Kidney (tissue), 14 donors: ENCODE measurements around the gene TCERG1L. TPM values are rescaled to one million over a fixed set of nuclear protein-coding genes. Genes with fewer than 3 reads are reported as not detected.

Experiments used
- DNase-seq, 5 donors: peaks; one replicate each; pipeline ENCODE4 v3.0.0-alpha.2; 2013 to 2020
- FAIRE-seq: peaks from 2 replicates; lab custom pipeline; 2012; peaks lifted over from hg19 to GRCh38; lab: Jason Lieb, UNC
- H3K27ac ChIP-seq, 2 donors: one replicate each; pipeline ENCODE4 v1.7.0; 2013; ENCODE audit warnings: low read depth in 2 of 2, low read length in 2 of 2, inconsistent platforms in 1 of 2
- H3K27me3 ChIP-seq: one replicate; pipeline ENCODE4 v1.7.1; 2013; ENCODE audit warnings: low read length, inconsistent platforms; ENCODE audit not compliant: control insufficient read depth, insufficient read depth
- H3K36me3 ChIP-seq, 3 donors: one replicate each; pipeline versions ENCODE4 v1.7.0 to v1.7.1; 2013; ENCODE audit warnings: low read length in 3 of 3, control low read depth in 1 of 3, inconsistent platforms in 1 of 3; ENCODE audit not compliant: insufficient read depth in 3 of 3, control insufficient read depth in 2 of 3
- H3K4me1 ChIP-seq, 3 donors: one replicate each; pipeline versions ENCODE4 v1.7.0 to v1.7.1; 2013; ENCODE audit warnings: low read length in 3 of 3, inconsistent platforms in 1 of 3, low read depth in 1 of 3; ENCODE audit not compliant: control insufficient read depth in 2 of 3, insufficient read depth in 2 of 3
- H3K4me3 ChIP-seq, 3 donors: one replicate each; pipeline versions ENCODE4 v1.7.0 to v1.8.1; 2013; ENCODE audit warnings: low read length in 3 of 3, control low read depth in 1 of 3, inconsistent platforms in 1 of 3
- H3K9ac ChIP-seq, 3 donors: one replicate each; pipeline versions ENCODE4 v1.7.0 to v1.7.1; 2013; ENCODE audit warnings: low read length in 3 of 3, control low read depth in 1 of 3, inconsistent platforms in 1 of 3
- H3K9me3 ChIP-seq, 3 donors: one replicate each; pipeline versions ENCODE4 v1.7.0 to v1.7.1; 2013; ENCODE audit warnings: low read length in 3 of 3, control low read depth in 1 of 3, inconsistent platforms in 1 of 3; ENCODE audit not compliant: control insufficient read depth in 2 of 3, insufficient read depth in 1 of 3
- intact Hi-C: fragments of 100-400 bp; cut with DNase I; formaldehyde crosslinking; loops from one replicate; pipeline ENCODE4 v1.11.1; 2022
- polyA plus RNA-seq: library from polyadenylated mRNA; stranded (reverse); fragments of 350-450 nt; fragmentation: Illumina TruSeq; extraction: RNeasy Lipid Tissue Mini Kit (QIAGEN cat#74804); gene quantifications from one replicate; pipeline ENCODE4 v1.2.3, GENCODE V29; 2014; ENCODE audit warnings: low read depth, low replicate concordance; ENCODE audit not compliant: insufficient read depth
- total RNA-seq: library from RNA; stranded (reverse); fragmentation: NEBNext Ultra II Directional; extraction: Animal tissue kit (Norgen Biotek cat#: 25700); gene quantifications from one replicate; pipeline ENCODE4 v1.2.1, GENCODE V29; 2021
- TF ChIP-seq, protein P1 (sequence below): IDR thresholded peaks from 3 replicates; pipeline ENCODE4 v1.5.1; 2012; ENCODE audit warnings: mild to moderate bottlenecking, moderate library complexity, borderline replicate concordance; ENCODE audit not compliant: insufficient read depth; ENCODE audit errors: extremely low read depth
- donor health status: control.
- donor health status: control.
- donor health status: control.
- donor health status: control.
- donor health status: control.
- donor health status: DM: yes; HTN: yes; CAD: no.
- donor health status: Normal renal cell carcinoma (clear cell type).

TCERG1L gene
- total and polyA plus RNA-seq, 2 donors from 2014 or later: not detected

DNA sequence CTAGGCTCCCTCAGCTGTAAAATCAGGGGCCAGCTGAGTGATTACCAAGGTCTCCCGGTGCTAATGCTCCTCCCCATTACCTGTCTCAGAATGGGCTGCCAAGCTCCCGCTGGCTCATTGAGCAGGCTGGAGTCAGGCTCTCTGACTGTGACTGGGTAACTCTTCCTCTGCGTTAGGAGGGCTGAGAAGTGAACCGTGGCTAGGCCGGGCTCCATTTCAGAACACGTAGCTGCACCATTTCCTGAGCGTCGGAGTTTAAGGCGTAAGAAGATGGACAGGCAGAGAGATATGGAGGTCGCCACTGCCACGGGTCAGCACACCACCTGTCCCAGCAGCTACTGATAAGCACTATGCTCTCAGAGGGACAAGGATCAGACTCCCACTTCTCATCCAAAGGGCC, 250.3 kb downstream of the TCERG1L start:
- H3K27ac ChIP-seq: no peak overlapping the region
- H3K27me3 ChIP-seq: no peaks in the 10 kb centered on the region
- H3K9me3 ChIP-seq: no peaks in the 10 kb centered on the region
- intact Hi-C loops: no loop called here
- TF ChIP-seq, protein P1, sequence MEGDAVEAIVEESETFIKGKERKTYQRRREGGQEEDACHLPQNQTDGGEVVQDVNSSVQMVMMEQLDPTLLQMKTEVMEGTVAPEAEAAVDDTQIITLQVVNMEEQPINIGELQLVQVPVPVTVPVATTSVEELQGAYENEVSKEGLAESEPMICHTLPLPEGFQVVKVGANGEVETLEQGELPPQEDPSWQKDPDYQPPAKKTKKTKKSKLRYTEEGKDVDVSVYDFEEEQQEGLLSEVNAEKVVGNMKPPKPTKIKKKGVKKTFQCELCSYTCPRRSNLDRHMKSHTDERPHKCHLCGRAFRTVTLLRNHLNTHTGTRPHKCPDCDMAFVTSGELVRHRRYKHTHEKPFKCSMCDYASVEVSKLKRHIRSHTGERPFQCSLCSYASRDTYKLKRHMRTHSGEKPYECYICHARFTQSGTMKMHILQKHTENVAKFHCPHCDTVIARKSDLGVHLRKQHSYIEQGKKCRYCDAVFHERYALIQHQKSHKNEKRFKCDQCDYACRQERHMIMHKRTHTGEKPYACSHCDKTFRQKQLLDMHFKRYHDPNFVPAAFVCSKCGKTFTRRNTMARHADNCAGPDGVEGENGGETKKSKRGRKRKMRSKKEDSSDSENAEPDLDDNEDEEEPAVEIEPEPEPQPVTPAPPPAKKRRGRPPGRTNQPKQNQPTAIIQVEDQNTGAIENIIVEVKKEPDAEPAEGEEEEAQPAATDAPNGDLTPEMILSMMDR: no peak
- DNase-seq (peak in 3 of 5 donors; percentile 22 to 57 (median 43)), FAIRE-seq (no peak)
- H3K9ac ChIP-seq: no peak overlapping the region
- H3K36me3 ChIP-seq: no peaks in the 10 kb centered on the region
- H3K4me3 ChIP-seq: no peak overlapping the region
- H3K4me1 ChIP-seq: no peaks in the 10 kb centered on the region

DNA sequence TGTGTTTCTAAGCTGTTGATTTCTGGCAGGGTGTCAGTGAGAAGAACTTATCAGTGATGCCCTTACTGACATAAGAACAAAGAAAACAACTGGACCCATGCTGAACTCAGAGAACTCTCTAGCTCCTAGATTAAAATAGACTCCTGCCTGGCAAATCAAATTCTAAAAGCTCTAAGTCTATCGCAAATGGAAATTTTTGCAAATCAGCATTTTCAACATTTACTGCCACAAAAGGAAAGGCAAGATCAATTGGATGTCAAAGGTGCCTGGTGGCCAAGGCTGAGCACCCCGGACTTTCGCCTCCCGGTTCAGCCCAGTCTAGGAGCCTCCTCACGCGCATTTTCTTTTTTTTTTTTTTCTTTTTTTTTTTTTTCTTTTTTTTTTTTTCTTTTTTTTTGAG, 251.6 kb downstream of the TCERG1L start:
- no peaks in the 10 kb centered on the region for H3K9me3 ChIP-seq
- no peak overlapping the region for H3K27ac ChIP-seq
- FAIRE-seq: no peak

DNA sequence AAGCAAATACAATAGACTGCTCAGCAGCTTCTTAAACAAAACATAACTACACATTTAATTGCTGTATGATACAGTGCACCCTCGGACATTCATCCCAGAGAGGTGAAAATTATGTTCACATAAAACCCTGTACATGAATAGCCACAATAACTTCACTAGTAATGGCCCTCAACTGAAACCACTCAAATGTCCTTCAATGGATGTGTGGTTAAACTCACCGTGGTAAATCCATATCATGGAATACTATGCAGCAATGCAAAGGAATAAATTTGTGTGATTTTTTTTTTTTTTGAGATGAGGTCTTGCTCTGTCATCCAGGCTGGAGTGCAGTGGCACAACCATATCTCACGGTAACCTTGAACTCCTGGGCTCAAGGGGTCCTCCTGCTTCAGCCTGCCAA, 252.7 kb downstream of the TCERG1L start:
- intact Hi-C loops: no loop called here
- no peak overlapping the region for H3K9ac ChIP-seq
- DNase-seq (no peak), FAIRE-seq (no peak)
- no peaks in the 10 kb centered on the region for H3K36me3 ChIP-seq
- H3K4me1 ChIP-seq: no peaks in the 10 kb centered on the region
- no peak overlapping the region for H3K4me3 ChIP-seq
- no peaks in the 10 kb centered on the region for H3K9me3 ChIP-seq
- TF ChIP-seq, protein P1: no peak
- no peak overlapping the region for H3K27ac ChIP-seq
- no peaks in the 10 kb centered on the region for H3K27me3 ChIP-seq

More for the DNA sequence above, 251.6 kb downstream of the TCERG1L start:
- intact Hi-C loops: no loop called here
- TF ChIP-seq, protein P1: no peak
- Histone ChIP-seq H3K9ac (no peak overlapping the region), H3K27me3 (no peaks in the 10 kb centered on the region), H3K36me3 (no peaks in the 10 kb centered on the region), H3K4me1 (no peaks in the 10 kb centered on the region), H3K4me3 (no peak overlapping the region)
- no peak for DNase-seq

DNA sequence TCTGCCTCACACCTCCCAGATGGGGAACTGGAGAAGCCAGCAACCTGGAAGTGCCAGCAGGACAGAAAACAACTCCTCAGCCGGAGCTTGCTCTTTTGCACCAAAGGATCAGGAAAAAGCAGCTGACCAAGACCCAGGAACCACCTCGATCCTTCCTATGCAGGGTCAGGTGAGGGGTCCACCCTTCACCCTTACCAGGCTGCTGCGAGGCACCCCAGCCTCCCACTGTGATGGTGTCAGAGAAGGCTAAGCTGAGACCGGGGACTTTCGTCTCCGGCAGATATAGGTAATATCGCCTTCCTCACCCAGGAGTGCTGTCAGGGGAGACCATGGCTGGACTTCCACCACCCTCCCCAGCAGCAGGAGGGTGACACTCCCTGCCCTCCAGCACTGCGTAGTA, 254.7 kb downstream of the TCERG1L start:
- Histone ChIP-seq H3K27me3 (no peaks in the 10 kb centered on the region), H3K4me3 (no peak overlapping the region), H3K27ac (no peak overlapping the region), H3K9ac (no peak overlapping the region), H3K9me3 (no peaks in the 10 kb centered on the region), H3K4me1 (no peaks in the 10 kb centered on the region), H3K36me3 (no peaks in the 10 kb centered on the region)
- FAIRE-seq: no peak
- no peak for DNase-seq
- intact Hi-C loops: no loop called here
- TF ChIP-seq, protein P1: no peak
